PC-3 (cell line): ENCODE results near the gene CNGA1.

Experiments
- CTCF ChIP-seq: fragments of 300-600 bp; sonication (generic); conservative IDR thresholded peaks from 2 replicates; pipeline ENCODE4 v1.5.1; 2017; ENCODE audit warnings: antibody characterized with exemption, low read depth, mild to moderate bottlenecking, low read length
- EZH2 ChIP-seq: fragments of 300-600 bp; sonication (generic); IDR thresholded peaks from one replicate; pipeline ENCODE4 v1.6.1; 2017; ENCODE audit warnings: antibody characterized with exemption, mild to moderate bottlenecking, low read length; ENCODE audit not compliant: unreplicated experiment
- EZH2phosphoT487 ChIP-seq: fragments of 300-600 bp; sonication (generic); IDR thresholded peaks from 2 replicates; pipeline ENCODE4 v1.6.1; 2018; ENCODE audit warnings: mild to moderate bottlenecking, antibody characterized with exemption, low read length, borderline replicate concordance

GRCh38 chr4:48058617-48059530 is 42.4 kb upstream of the CNGA1 start:
- TF ChIP-seq CTCF (no peak), EZH2 (no peak), EZH2phosphoT487 (no peak)
